NCI-H2107 (cell line): ENCODE data around the gene FMC1.

ENCODE experiments used
- DNase-seq: peaks from one replicate; lab custom pipeline; 2025; lab: John Stamatoyannopoulos, UW

The FMC1 gene

DNA sequence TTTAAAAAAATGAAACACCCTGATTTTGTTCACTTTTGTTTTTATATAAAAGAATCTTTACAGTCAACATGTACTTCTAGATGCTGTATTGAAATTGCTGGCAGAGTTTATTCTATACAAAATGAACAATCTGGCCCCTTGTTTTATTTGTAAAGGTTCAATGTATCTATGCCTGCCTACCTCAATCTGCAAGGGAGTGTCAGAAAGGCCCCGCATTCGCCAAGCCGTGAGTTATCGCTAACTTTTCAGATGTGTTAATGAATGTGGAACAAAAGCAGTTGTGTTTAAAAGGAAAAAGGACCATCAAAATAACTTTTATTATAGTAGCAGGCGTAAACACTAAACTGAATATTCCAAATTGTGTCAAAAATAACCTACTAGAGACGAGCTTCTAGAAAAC, 33.1 kb downstream of the FMC1 start:
- no peak for DNase-seq

DNA sequence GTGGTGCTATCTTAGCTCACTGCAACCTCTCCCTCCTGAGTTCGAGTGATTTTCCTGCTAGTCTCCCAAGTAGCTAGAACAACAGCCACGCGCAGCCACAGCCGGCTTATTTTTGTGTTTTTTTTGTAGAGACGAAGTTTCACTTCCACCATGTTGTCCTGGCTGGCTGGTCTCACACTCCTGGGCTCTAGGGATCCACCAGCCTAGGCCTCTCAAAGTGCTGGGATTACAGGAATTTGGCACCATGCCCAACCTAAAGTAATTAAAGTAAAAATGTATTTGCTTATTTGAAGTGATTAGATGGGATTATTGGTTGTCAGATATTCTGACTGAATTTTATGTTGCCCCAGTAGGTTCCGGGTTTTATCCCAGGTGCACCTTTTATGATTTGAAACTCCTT, 41.3 kb downstream of the FMC1 start:
- no peak for DNase-seq

DNA sequence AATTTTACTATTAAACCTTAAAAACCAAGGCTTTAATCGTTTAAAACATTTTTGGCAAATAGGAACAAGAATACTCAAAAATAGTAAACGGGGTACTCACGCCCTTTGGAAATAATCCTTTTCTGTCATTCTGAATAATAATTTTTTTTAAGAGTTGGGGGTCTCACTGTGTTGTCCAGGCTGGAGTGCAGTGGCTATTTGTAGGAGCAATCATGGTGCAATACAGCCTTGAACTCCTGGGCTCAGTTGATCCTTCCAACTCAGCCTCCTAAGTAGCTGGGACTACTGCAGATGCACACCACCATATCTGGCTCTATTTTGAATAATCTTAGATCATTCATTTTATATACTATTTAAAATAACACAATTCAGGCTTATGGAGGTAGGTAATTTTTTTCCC, 43.5 kb downstream of the FMC1 start:
- no peak for DNase-seq

DNA sequence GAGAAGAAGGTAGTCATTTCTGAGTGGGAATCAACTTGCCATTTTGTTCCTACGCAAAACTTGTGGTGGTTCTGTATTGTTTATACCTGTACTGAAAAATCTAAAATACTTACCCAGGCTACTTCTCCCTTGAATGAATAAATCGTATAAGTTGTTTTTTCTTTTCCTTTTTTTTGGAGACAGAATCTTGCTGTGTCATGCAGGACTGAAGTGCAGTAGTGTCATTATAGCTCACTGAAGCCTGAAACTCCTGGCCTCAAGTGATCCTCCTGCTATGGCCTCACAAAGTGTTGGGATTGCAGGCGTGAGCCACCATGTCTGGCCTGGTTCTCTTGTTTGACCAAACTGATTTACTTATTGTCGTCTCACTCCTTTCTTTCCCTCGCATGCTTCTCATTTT, 46.5 kb downstream of the FMC1 start:
- DNase-seq = no peak

DNA sequence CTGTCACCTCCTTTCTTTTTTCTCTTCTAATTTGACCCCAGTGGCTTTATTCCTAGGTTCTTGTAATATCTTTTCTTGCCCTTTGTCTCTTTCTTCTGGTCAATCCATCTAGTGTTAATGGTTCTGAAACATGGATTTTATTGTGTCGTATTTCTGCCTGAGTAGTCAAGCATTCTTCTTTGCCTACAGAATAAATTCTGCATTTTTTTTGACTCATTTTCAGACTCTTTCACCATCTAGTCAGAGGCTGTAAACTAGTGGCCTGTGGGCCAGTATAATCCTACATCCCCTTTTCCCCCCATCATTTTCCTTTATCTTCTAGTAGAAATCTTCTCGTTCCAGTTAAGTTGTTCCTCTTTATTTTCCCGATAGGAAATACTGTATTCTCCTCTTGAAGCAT, 48.0 kb downstream of the FMC1 start:
- DNase-seq = no peak

DNA sequence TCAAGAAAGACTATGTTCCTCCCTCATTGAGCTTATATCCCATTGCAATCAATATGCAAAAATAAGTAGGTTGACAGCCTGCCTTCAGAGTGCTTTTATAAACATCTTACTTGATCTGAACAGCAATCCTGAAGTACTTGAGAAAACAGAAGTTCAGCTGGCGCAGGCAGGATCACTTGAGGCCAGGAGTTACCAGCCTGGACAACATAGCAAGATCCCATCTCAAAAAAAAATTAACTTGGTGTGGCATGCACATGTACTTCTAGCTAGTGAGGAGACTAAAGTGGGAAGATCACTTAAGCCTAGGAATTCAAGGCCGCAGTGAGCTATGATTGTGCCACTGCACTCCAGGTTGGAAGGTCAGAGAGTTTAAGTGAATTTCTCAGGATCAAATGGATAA, 48.6 kb downstream of the FMC1 start:
- DNase-seq = no peak

DNA sequence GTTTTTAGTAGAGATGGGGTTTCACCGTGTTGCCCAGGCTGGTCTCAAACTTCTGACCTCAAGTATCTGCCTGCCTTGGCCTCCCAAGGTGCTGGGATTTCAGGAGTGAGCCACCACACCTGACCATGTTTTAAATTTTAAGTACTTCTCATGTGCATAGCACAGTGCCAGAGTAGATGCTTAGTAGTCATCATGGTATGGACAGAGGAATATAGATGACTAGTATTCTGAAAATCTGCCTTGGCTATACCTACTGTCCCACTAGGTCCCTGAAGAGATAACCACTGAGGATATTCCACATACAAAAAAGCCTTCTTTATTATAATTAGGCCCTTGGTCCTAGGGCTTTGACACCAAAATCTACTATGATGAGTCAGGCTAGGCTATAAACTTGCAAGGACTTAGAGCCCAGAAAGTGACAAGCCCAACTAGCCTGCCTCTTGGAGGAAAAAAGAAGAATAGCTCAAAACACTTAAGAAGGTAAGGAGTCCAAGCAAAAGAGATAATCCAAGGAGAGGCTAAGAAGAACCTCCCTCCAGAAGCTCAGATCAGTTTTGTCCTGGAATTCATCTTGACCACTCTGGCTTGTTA, 52.6 kb downstream of the FMC1 start:
- no peak for DNase-seq

DNA sequence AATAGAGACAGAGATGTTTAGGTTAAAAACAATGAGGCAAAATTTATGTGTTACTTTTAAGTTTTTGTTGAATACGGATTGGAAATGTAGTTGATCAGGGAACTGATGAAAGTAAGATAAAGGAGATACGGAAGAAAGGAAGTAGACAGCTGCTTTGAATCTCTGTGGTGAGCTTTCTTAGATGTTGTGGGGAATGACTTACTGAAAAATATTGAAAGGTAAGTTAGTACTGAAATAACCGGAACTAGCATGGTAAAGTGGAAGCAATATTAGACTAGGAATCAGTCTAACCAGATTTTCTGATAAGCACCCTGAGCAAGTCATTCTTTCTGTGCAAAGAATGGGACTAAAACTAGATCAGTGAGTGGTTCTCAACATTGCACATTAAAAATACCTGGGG, 53.4 kb downstream of the FMC1 start:
- no peak for DNase-seq
